ENCODE results near the gene CCR6.
"Not testable (repeated sequence)": the region's sequence is repeated elsewhere in the genome, so short reads cannot be mapped to it uniquely, and the experiment has no call there.

The CCR6 gene

GRCh38 chr6:167146135-167146534 is 23.2 kb downstream of the CCR6 start:
- DNase-seq: no peak

- no peak for DNase-seq
Measured at GRCh38 chr6:167146977-167147376, 24.1 kb downstream of the CCR6 start.

- no peak for DNase-seq
Measured at GRCh38 chr6:167148021-167148420, 25.1 kb downstream of the CCR6 start.

- no peak for DNase-seq
Measured at GRCh38 chr6:167148997-167149396, 26.1 kb downstream of the CCR6 start.

GRCh38 chr6:167150941-167151549 is 28.1 kb downstream of the CCR6 start:
- DNase-seq: no peak

- DNase-seq: no peak
Measured at GRCh38 chr6:167151648-167152047, 28.8 kb downstream of the CCR6 start.

GRCh38 chr6:167152862-167153261 is 30.0 kb downstream of the CCR6 start:
- DNase-seq: no peak

GRCh38 chr6:167153521-167153959 is 30.6 kb downstream of the CCR6 start:
- DNase-seq: no peak

- no peak for DNase-seq
Measured at GRCh38 chr6:167154291-167154690, 31.4 kb downstream of the CCR6 start.

GRCh38 chr6:167154895-167155294 is 32.0 kb downstream of the CCR6 start:
- DNase-seq: no peak

- no peak for DNase-seq
Measured at GRCh38 chr6:167157414-167157813, 34.5 kb downstream of the CCR6 start.

GRCh38 chr6:167157863-167158262 is 35.0 kb downstream of the CCR6 start, which contains the start of gene GPR31:
GPR31 (minus strand) TSS chr6:167157980; CDS start chr6:167157831, 149 bp downstream.
- DNase-seq: no peak

GRCh38 chr6:167161851-167162467 is 39.1 kb downstream of the CCR6 start:
- DNase-seq: no peak

GRCh38 chr6:167162591-167162990 is 39.7 kb downstream of the CCR6 start:
- no peak for DNase-seq

- DNase-seq: no peak
Measured at GRCh38 chr6:167163476-167164011, 40.6 kb downstream of the CCR6 start.

GRCh38 chr6:167164261-167164660 is 41.4 kb downstream of the CCR6 start:
- DNase-seq: no peak

- DNase-seq: no peak
Measured at GRCh38 chr6:167165858-167166471, 43.1 kb downstream of the CCR6 start.

- DNase-seq: not testable (repeated sequence)
Measured at GRCh38 chr6:167167699-167168098, 44.8 kb downstream of the CCR6 start.

GRCh38 chr6:167168296-167168695 is 45.4 kb downstream of the CCR6 start:
- DNase-seq: not testable (repeated sequence)

GRCh38 chr6:167169867-167170266 is 47.0 kb downstream of the CCR6 start:
- not testable (repeated sequence) for DNase-seq

- not testable (repeated sequence) for DNase-seq
Measured at GRCh38 chr6:167171300-167171699, 48.4 kb downstream of the CCR6 start.

- DNase-seq: not testable (repeated sequence)
Measured at GRCh38 chr6:167172011-167172410, 49.1 kb downstream of the CCR6 start.

- DNase-seq: not testable (repeated sequence)
Measured at GRCh38 chr6:167177271-167177670, 54.4 kb downstream of the CCR6 start.

Data from activated CD8-positive, alpha-beta memory T cell treated with anti-CD3 and anti-CD28 coated beads, Interleukin-2, amount 50 U/mL, for 48 hours (primary cell).